Thyroid gland (tissue), 4 donors: ENCODE measurements around the gene TMEM59L. TPM values are rescaled to one million over a fixed set of nuclear protein-coding genes. Genes with fewer than 3 reads are reported as not detected.
A peak's percentile ranks its signal among the peaks of the same experiment; 100 is the strongest.

Source experiments
- DNase-seq, 2 donors: peaks; one replicate each; pipeline ENCODE4 v3.0.0-alpha.2; 2019
- H3K27ac ChIP-seq, 3 donors: fragments of 200-600 bp; sonication (generic); 1 replicate in 2 of 3; 2 replicates in 1 of 3; pipeline ENCODE4 v1.5.1; 2016 to 2019; ENCODE audit warnings: mild to moderate bottlenecking in 1 of 3, moderate library complexity in 1 of 3
- H3K27me3 ChIP-seq: fragments of 200-600 bp; sonication (generic); one replicate; pipeline ENCODE4 v1.5.1; 2019
- H3K36me3 ChIP-seq, 2 donors: fragments of 200-600 bp; sonication (generic); one replicate each; pipeline ENCODE4 v1.5.1; 2016 to 2019
- H3K4me1 ChIP-seq, 2 donors: fragments of 200-600 bp; sonication (generic); one replicate each; pipeline ENCODE4 v1.5.1; 2017 to 2019
- H3K4me3 ChIP-seq, 3 donors: fragments of 200-600 bp; sonication (generic); replicated peaks in 1 of 3; 1 replicate in 2 of 3; 2 replicates in 1 of 3; pipeline ENCODE4 v1.5.1; 2016; ENCODE audit warnings: mild to moderate bottlenecking in 1 of 3
- H3K9me3 ChIP-seq: fragments of 200-600 bp; sonication (generic); one replicate; pipeline ENCODE4 v1.5.1; 2017
- POLR2A ChIP-seq, 2 donors: fragments of 450-650 bp; IDR thresholded peaks; one replicate each; pipeline ENCODE4 v1.6.1; 2017; ENCODE audit warnings: antibody characterized with exemption in 2 of 2, mild to moderate bottlenecking in 2 of 2, moderate library complexity in 1 of 2
- WGBS, 2 donors: methylation state at CpG; one replicate each; pipeline ENCODE4 v1.1.5; 2017; 5-methylcytosine and 5-hydroxymethylcytosine counted together
- intact Hi-C: fragments of 100-400 bp; cut with DNase I; formaldehyde crosslinking; loops from one replicate; pipeline ENCODE4 v1.15.1; 2023
- total RNA-seq, 4 donors: library from RNA; depleted of rRNA; stranded (reverse); fragments of >200 nt; gene quantifications; one replicate each; pipeline ENCODE4 v1.2.3, GENCODE V29; 2016
- TF ChIP-seq, protein P1 (sequence below), 6 experiments: fragments of 200-600 bp in 3 of 6; fragments of 450-650 bp in 3 of 6; sonication (generic) in 3 of 6; IDR thresholded peaks; one replicate each; pipeline ENCODE4 v1.5.1; 2016 to 2019; ENCODE audit warnings: antibody characterized with exemption in 6 of 6, mild to moderate bottlenecking in 2 of 6, inconsistent platforms in 1 of 6, moderate library complexity in 1 of 6

Gene TMEM59L
- total RNA-seq, 4 donors from 2014 or later = 1.3 to 3.1 (median 2.3) TPM

DNA sequence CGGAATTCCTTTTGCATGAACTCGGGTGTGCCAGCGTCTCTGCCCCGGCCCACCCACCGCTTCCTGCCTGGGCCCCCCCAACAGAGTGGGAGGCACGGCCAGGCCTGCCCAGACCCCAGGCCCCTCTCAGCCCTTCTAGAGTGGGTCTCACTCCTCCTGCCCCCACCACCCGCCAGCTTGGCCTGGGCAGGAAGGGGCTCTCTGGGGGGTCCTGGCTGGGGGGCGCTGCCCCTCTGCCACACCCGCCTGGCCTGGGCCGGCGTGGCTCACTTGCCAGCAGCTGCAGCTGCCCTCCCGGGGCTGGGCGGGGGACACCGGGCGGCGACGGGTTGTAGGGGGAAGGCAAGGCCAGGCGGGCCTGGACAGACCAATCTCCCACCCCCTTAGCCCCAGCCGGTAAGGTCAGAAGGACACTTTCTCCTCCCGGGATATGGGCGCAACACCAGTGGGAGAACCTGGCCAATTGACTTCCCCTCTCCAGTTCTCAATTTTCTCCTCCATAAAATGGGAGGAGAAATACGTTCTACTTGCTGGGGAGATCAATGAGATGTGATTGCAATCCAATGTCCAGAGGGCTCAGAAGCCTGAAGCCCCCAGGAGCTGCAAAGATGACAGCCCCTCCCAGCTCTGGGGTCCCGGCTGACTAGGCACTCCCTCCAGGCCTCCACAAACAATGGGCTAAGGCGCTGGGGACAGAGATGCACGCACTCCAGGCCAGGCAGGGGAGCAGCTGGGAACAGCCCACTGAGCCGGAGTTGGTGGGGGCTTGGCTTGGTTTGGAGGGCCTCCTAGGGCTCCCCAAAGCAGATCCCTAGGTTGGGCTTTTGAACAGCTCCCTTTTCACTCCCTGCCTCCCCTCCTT, 8.5 kb upstream of the TMEM59L start:
- H3K4me3 ChIP-seq = no peak overlapping the region
- peak overlapping the region in 2 of 3 donors; percentile 8 to 10 for H3K27ac ChIP-seq
- intact Hi-C loops = no loop called here
- WGBS, 2 donors = 14% methylated on average over 6 to 8 of the region's 26 CpGs
- no peak for TF ChIP-seq POLR2A (IDR thresholded peaks at IDR 0.05)
- TF ChIP-seq, protein P1, sequence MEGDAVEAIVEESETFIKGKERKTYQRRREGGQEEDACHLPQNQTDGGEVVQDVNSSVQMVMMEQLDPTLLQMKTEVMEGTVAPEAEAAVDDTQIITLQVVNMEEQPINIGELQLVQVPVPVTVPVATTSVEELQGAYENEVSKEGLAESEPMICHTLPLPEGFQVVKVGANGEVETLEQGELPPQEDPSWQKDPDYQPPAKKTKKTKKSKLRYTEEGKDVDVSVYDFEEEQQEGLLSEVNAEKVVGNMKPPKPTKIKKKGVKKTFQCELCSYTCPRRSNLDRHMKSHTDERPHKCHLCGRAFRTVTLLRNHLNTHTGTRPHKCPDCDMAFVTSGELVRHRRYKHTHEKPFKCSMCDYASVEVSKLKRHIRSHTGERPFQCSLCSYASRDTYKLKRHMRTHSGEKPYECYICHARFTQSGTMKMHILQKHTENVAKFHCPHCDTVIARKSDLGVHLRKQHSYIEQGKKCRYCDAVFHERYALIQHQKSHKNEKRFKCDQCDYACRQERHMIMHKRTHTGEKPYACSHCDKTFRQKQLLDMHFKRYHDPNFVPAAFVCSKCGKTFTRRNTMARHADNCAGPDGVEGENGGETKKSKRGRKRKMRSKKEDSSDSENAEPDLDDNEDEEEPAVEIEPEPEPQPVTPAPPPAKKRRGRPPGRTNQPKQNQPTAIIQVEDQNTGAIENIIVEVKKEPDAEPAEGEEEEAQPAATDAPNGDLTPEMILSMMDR (IDR thresholded peaks at IDR 0.05) = no peak
- no peak for DNase-seq
- peaks cover 7 to 24% of the 10 kb centered on the region in 2 donors for H3K4me1 ChIP-seq
- no peaks in the 10 kb centered on the region for H3K36me3 ChIP-seq
- no peaks in the 10 kb centered on the region for H3K9me3 ChIP-seq
- H3K27me3 ChIP-seq = peaks cover 29% of the 10 kb centered on the region

DNA sequence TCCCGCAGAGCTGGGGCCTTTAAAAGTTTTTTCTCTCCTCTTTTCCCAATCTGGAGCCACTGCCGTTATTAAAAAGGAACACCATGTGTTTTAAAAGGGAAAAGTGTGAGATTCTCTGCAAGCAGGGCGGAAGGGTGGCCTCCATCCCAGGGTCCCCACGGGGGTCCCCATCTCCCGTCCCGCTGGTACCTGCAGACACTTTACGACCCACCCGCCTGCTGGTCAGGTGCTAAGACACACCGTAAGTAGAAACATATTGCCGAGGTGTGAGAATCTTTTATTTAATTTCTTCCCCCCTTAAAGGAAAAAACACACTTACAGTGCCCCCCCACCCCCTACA, 7.9 kb upstream of the TMEM59L start:
- intact Hi-C loops = no loop called here
- 23 to 34% methylated on average over 10 of the region's 10 CpGs for WGBS, 2 donors

DNA sequence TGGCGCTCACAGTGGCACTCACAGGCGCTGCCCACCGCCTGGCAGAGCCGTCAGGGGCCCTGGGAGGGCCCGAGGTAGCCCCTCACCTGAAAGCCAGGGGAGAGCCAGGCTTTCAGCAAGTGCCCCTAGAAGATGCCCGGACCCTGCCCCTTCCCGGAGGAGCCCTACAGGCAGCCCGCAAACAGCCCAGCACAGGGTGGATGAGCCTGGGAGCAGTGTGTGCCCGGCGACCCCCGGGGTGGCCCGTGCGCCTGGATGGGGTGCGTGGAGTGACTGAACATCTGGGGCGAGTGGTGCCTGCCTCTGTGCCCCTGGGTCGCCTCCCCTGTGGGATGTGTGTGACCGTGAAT, 7.5 kb upstream of the TMEM59L start:
- 24% methylated on average over 3 of the region's 17 CpGs; no CpG with 5 or more reads in 1 of the 2 donors for WGBS, 2 donors
- Histone ChIP-seq H3K36me3 (no peaks in the 10 kb centered on the region), H3K9me3 (no peaks in the 10 kb centered on the region), H3K27me3 (peaks cover 29% of the 10 kb centered on the region), H3K4me1 (peaks cover 7 to 24% of the 10 kb centered on the region in 2 donors), H3K4me3 (no peak overlapping the region), H3K27ac (peak overlapping the region in 1 of 3 donors; percentile 8)
- TF ChIP-seq POLR2A (IDR thresholded peaks at IDR 0.05) = no peak
- TF ChIP-seq, protein P1 (IDR thresholded peaks at IDR 0.05) = no peak
- DNase-seq = no peak
- intact Hi-C loops = no loop called here

More for the DNA sequence above, 7.9 kb upstream of the TMEM59L start:
- TF ChIP-seq, protein P1 (IDR thresholded peaks at IDR 0.05) = no peak
- TF ChIP-seq POLR2A (IDR thresholded peaks at IDR 0.05) = no peak
- peaks cover 7 to 24% of the 10 kb centered on the region in 2 donors for H3K4me1 ChIP-seq
- H3K9me3 ChIP-seq = no peaks in the 10 kb centered on the region
- no peak for DNase-seq
- H3K27ac ChIP-seq = peak overlapping the region in 2 of 3 donors; percentile 8 to 10
- peaks cover 29% of the 10 kb centered on the region for H3K27me3 ChIP-seq
- no peak overlapping the region for H3K4me3 ChIP-seq
- no peaks in the 10 kb centered on the region for H3K36me3 ChIP-seq

DNA sequence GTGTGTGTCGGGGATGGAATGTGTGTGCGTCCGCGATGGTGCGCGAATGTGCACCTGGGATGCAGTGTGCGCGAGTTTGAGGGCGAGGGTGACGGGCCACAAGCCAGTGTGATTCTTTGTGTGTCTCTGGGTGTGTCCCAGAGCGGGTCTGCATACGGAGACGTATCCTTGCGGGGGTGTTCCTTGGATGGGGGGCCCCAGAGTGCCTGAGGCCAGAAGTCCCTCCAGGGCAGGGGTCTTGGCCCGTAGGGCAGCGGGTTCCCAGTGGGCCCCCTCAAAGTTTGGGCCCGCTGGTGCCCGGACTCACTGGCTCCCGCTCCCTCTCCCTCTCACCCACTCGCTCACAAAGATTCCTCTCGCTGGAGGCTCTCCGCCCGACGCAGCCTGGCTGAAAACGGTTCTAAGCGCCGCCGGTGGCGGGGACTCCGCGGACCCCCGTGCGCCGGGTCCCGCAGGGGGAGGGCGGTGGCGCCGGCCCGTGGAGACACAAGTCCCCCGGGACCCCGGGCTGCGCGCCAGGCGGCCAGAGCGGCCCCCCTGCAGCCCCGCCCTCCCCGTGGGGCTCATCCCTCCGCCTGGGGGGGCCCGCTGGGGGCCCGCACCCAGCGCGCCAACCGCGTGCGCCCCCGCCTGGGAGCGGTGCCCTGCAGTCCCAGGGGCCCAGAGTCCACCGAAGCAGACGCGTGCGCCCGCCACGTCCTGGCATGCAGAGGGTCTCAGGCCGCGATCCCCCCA, 7.0 kb upstream of the TMEM59L start:
- TF ChIP-seq, protein P1 (IDR thresholded peaks at IDR 0.05) = no peak
- no peak for TF ChIP-seq POLR2A (IDR thresholded peaks at IDR 0.05)
- H3K4me3 ChIP-seq = peak overlapping the region in 1 of 3 donors; percentile 19
- intact Hi-C loops = no loop called here
- no peak for DNase-seq
- no peak overlapping the region for H3K27ac ChIP-seq
- H3K27me3 ChIP-seq = peaks cover 34% of the 10 kb centered on the region
- peaks cover 9 to 28% of the 10 kb centered on the region in 2 donors for H3K4me1 ChIP-seq
- 3 to 5% methylated on average over 12 to 39 of the region's 65 CpGs for WGBS, 2 donors
- no peaks in the 10 kb centered on the region for H3K36me3 ChIP-seq
- no peaks in the 10 kb centered on the region for H3K9me3 ChIP-seq
